EH (cell line): Measurements from ENCODE around the gene CARMIL3.

ENCODE experiments used
- DNase-seq: peaks from one replicate; pipeline ENCODE4 v3.0.0-alpha.2; 2015; ENCODE audit warnings: low read depth

CARMIL3 gene

DNA sequence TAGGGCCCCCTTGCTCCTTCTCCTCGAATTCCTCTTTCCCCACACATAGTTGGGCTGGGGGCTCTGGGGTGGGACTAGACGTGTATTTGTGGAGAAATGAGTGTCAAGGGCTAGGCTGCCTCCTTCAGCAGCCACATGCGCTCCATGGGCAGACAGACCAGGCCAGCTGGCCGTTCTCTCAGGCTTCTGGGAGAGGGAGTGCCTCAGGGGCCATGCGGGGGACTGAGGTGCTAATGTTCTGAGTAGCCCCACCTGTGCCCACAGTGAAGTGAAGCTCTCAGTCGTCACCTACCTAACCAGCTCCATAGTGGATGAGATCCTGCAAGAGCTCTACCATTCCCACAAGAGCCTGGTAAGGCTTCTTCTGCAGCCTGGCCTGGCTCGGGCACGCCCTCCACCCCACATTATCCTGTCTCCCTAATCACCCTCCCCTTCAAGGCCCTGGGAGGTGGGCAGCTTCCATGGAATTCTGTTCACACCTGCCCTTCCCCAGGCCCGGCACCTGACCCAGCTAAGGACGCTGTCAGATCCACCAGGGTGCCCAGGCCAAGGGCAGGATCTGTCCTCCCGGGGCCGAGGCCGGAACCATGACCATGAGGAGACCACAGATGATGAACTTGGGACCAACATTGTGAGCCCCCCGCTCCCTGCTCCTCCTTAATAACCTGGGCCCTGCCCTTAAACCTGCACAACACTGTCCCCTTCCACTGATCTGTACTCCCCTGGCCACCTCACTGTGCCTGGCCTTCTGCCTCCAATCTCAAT is 10.6 kb downstream of the CARMIL3 start:
- DNase-seq: no peak

DNA sequence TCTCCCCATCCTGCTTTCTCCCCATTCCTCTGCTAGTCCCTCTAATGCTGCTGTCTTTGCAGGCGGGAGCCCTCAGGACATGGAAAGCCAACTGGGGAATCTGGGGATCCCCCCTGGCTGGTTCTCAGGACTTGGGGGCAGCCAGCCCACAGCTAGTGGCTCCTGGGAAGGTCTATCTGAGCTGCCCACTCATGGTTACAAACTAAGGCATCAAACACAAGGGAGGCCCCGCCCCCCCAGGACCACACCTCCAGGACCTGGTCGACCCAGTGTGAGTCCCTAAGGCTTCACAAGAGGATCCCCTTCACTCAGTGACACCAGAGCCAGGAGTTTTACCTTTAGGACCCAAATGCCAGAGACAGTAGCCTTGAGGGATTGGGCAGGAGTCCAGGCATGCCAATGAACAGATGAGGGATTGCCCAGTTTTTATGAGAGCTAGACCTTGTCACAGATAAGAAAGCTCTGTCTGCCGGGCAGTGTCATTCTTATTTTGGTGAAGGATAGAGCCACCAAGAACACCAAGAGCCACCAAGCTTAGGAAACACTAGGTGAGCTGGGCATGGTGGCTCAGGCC is 11.5 kb downstream of the CARMIL3 start:
- DNase-seq: no peak

GRCh38 chr14:24064091-24064795 is 12.4 kb downstream of the CARMIL3 start:
- DNase-seq: no peak

DNA sequence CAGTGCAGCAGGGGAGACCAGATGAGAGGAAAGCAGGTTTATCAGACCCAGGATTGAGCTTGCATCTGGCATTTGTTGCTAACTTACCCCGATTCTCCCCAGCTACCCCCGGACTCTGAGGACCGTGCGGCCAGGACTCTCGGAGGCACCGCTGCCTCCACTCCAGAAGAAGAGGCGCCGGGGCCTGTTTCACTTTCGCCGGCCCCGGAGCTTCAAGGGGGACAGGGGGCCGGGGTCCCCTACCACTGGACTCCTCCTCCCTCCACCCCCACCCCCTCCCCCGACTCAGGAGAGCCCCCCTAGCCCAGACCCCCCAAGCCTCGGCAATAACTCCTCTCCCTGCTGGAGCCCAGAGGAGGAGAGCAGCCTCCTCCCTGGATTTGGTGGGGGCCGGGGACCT is 13.0 kb downstream of the CARMIL3 start:
- DNase-seq: no peak

DNA sequence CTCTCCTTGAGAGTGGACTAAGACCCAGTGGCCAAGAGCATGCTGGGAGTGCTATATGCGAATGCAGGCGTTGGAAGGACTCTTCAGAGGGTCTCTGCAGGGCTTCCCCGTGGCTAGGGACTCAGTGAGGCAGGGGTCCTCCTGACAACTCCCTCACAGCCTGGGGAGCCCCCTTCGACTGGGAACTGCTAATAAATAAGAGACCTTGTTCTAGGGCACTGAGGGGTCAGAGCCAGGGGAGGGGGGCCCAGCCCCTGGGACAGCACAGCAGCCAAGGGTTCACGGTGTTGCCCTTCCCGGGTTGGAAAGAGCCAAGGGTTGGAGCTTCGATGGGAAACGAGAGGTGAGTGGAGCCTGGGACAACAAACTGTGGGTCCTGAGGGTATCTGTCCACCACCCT is 13.6 kb downstream of the CARMIL3 start:
- DNase-seq: no peak

DNA sequence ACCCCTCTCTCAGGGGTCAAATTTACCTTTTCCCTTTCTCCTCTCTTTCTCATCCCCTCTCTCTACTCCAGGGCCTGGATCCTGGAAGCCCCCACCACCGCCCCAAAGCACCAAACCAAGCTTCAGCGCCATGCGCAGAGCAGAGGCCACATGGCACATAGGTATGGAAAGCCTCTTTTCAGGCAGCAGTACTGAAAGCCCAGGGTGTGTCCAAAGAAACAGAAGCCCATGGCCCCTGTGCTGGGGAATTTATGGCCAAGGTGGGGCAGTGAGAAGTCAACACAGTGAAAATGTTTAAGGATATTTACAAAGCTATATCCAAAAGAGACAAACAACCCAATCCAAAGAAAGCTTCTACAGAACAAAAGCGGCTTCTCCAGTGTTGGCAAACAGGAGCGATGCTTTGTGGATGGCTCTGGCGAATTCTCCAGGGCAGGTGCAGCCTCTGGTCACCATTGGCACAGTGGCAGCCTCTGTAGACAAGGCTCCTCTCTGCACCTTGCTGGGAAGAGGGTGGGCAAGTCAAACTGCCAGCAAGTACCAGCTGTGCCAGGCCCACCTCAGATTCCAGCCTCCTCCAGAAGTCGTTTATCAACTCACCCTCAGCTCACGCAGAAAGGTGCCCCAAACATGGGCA is 14.8 kb downstream of the CARMIL3 start:
- DNase-seq: no peak

DNA sequence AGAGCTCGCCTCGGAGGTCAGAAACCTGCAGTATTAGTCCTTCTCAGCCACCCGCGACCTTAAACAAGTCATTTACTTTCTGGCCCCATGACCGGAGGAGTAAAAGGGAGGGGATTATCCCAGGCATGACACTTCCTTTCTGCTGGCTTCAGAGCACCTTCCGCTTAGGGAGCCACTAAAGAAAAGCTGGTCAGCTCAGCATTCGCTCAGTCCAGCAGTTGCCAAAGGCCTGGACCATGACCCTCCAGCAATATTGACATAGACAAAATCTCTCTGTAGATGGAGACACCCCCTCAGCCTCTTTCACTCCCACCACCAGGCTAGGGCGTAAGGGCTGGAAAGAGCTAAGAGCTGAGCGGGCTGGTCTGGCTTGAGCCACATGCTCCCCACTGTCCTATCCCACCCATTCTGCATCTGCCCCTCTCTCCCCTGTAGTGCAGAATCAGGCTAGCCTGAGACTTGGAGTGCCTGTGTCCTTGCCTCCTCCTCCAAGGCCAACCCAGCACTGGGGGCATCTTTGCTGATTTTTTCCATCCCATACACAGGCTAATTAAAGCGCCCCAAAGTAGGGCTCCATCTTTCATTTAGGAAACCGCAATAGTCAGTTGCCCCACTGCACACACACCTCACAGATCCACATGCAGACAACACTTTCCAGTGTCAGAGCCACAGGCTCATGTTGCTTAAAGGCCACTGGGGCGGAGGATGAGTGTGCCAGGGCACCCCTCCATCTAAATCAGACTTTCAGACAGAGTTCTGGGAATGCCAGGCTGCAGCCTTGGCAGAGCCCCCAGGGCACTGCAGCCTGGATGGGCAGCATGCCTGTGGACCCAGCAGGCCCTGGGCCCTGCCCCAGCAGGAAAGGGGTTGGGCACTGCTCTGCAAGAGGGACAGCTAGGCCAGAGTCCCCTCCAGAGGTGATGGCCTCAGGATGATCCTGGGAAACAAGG is 15.6 kb downstream of the CARMIL3 start:
- no peak for DNase-seq

GRCh38 chr14:24068711-24069410 is 17.1 kb downstream of the CARMIL3 start:
- DNase-seq: no peak

DNA sequence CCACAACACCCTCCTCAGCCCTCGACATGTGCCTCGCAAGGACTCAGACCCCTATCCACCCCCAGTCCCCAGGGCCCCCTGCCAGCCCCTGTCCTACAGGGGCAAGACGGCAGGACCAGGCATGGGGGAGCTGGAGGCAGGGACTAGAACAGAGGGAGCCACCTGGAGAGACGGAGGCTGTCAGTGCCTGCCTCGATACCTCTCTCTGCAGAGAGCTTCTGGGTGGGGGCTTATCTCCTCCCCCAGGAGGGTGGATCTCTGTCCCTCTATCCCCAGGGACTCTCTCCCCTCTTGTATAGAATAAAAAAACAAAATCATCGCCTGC is 17.6 kb downstream of the CARMIL3 start:
- no peak for DNase-seq

DNA sequence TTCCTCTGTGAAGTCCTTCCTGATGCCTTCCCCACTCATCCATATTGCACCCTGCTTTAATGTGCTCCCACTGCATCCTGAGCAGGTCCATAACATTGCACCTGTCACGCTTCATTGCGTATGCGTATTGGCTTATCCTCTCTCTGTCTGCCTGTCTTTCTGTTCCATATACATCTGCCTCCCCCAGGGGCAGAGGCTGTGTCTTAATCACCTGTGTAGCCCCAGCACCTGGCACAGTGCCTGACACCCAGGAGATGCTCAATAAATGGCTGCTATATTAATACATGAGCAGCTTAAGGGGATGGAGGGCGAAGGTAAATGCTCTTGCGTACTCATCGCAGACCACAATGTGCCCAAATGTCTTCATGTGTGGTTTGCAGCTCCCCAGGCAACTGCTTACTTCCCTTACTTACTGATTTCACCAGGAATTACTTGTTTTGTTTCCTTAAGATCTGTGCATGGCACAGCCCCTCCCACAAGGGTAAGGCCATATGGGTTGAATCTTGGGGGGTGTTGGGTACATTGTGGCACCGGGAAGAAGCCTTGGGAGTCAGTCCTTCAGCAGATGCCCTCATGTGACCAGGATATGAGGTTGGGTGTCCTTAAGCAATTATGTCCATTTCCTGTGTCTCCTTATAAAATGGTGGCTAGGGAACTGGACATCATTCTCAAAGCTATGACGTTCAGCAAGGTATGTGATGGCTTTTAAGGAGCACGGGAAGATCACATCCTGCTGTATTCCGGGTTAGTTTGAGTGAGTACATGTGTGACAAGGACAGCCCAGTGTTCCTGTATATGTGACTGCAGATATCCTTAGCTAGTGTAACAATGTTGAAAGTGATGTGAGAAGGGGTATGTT is 18.7 kb downstream of the CARMIL3 start:
- DNase-seq: no peak

DNA sequence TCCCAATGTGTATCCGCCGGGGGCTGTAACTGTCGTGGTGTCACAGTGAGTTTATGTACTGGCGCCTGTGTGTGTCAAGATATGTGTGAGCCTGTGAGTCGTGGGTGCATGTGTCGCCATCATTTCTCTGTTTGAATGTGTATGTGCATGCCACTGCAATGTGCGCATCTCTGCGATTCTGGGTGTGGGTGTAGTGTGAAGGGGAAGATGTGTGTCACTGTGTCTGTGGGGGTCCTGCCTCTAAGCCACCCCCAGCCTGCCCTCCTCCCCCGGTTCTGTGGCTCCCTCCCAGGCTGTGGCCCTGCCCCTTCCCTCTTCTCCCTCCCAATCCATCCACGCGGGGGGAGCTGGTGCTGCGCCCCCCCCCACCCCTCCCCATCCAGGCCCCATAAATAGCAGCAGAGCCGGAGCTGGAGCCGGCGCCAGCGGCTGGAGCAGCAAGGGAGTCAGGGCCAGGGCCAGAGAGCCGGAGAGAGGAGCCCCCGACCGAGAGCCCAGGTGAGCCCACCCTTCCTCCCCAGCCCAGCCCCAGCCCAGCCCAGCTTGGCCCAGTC is 19.4 kb downstream of the CARMIL3 start, which contains the start of gene CPNE6:
CPNE6 (plus strand) TSS at position 419 of the 554 bp plus-strand sequence. CDS start 1,375 bp downstream, outside the sequence.
- no peak for DNase-seq

GRCh38 chr14:24071836-24072430 is 20.1 kb downstream of the CARMIL3 start:
- DNase-seq: no peak

DNA sequence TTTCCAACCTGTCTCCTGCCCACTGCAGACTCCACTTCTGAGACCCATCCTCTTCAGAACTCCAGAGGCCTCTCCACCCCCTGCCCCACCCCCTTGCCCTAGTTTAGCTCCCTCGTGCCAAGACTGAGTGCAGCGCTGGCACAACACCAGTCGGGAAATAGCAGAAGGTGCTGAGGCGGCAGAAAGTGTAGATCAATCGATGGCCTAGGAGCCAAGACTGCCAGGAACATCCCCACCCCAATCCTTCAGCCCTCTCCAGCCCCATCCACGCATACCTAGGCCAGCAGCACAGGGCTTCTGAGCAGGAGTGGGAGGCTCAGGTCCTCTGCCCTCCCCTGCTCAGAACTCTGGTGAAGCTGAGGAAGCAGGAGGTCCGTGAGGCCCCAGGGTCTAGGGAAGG is 20.6 kb downstream of the CARMIL3 start:
- no peak for DNase-seq

DNA sequence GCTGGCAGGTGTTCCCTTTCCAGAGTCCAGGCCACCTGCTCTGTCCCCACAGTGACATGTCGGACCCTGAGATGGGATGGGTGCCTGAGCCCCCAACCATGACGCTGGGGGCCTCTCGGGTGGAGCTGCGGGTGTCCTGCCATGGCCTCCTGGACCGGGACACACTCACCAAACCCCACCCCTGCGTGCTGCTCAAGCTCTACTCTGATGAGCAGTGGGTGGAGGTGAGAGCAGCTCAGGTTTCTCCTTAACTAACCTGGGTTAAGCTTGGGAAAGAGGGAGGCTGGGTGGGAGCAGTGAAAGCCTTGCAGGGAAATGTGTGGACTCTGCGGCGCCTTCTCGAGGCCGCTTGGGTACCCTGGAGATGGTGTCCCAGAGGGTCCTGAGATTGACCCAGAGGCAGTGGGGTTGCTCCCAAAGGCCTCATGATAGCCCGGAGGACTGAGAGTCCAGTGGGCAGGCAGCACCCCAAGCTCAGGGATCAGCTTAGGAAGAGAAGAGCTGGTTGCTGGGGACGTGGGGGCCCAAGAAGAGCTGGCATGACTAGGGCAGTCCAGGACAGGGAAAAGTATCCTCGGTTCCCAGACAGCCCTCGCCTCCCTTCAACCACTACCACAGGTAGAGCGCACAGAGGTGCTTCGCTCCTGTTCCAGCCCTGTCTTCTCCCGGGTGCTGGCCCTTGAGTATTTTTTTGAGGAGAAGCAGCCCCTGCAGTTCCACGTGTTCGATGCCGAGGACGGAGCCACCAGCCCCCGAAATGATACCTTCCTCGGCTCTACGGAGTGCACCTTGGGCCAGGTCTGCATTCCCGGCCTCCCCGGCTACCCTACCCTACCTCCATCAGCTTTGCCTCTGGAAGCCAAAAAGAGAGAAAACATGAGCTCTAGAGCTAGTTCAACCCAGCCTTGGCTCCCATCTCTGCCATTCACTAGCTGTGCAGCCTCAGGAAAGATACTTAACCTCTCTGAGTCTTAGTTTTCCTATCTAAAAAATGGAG is 21.4 kb downstream of the CARMIL3 start:
- DNase-seq: no peak

DNA sequence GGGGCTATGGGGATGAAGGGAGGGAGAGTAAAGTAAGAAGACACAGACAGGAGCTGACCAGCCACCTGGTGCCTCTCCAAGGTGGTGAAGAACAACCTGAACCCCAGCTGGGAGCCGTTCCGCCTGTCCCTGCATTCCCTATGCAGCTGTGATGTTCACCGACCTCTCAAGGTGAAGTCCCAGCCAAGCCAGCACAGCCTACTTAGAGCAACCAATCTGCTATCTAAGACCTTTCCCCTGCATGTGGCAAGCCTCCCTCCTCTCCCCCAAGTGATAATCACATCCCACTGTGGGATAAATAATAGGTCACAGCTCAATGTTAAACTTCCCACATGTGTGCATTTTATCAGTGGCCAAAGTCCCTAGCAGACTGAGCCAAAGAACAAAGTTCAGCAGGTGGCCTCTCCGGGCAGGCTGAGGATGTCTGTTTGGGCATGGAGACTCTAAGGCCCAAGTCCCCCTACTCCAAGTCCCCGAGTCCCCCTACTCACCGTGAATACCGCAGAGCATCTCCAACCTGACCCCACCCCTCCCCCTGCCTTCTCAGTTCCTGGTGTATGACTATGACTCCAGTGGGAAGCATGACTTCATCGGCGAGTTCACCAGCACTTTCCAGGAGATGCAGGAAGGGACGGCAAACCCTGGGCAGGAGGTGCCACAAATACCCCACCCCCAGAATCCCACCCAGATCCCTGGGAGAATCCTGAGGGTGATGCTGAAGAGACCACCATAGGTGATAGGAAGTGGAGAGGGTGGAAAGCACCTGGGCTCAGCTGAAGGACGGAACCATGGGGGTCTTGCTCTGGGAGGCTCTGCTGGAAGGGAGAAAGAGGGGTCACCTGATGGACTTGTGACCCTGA is 23.0 kb downstream of the CARMIL3 start:
- no peak for DNase-seq

DNA sequence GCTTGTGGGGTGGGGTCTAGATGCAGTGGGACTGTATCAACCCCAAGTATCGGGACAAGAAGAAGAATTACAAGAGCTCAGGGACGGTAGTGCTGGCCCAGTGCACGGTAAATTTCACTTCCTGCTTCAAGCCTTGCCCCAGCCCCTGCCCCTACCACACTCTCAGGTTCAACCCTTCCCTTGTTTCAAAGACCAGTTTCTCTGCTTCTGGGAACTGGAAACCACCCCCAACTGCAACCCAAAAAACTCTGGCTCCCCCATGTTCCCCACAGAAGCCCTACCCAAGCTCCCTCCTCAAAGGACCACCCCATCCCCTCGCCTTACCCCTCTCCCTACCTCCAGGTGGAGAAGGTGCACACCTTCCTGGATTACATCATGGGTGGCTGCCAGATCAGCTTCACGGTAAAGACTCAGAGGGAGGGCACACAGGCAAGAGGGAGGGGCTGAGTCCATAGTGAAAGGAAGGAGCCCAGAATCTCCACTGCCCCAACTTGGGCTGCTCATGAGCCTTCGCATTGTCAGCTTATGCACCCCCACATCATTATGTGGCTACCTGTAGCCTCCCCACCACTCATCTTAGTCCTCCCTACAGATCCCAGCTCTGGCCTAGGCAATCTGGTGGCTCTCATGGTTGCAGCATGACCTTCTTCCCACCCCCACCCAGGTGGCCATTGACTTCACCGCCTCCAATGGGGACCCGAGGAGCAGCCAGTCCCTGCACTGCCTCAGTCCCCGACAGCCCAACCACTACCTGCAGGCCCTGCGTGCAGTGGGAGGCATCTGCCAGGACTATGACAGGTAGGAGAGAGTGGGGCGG is 23.9 kb downstream of the CARMIL3 start:
- no peak for DNase-seq
